Measurements from ENCODE around the gene PRKD1. TPM values are rescaled to one million over a fixed set of nuclear protein-coding genes. Genes with fewer than 3 reads are reported as not detected.

PRKD1 gene
- total RNA-seq, 4 donors from 2014 or later, result 3.5 to 6.4 (median 4.4) TPM

DNA sequence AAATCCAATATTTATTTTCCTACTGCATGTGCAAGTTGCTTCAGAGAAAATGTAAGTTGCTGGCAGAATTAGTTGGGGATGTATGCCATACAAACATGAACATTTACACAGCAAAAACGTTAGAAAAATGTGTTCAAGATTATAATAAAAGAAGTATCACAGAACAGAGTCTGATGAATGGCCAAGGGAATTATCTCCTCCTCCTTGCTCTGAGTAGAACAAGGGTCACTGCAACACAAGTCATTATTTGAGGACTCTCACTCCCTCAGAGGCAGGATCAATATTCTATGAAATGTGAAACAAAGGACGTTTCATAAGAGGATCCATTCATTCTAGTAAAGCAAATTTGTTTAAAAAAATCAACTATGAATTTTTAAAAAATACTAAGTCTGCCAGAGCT is 177.8 kb downstream of the PRKD1 start:
- H3K27ac ChIP-seq, result no peak overlapping the region
- no peak for TF ChIP-seq EP300 (IDR thresholded peaks at IDR 0.05; ENCODE audit: low read depth)
- TF ChIP-seq POLR2AphosphoS5 (IDR thresholded peaks at IDR 0.05), result no peak
- no peak for TF ChIP-seq POLR2A (IDR thresholded peaks at IDR 0.05)
- DNase-seq, result no peak
- in situ Hi-C loops (cut with MboI; ENCODE audit: low pct_ligation_motif_present in 1 of 4, low pct_unique_long_range_greater_than_20kb in 1 of 4, low sequenced_read_pairs in 3 of 4) (no loop called here), intact Hi-C loops (cut with DNase I; ENCODE audit: low total_unique reads) (no loop called here)
- H3K9me3 ChIP-seq, result no peaks in the 10 kb centered on the region
- H3K4me3 ChIP-seq, result no peak overlapping the region
- H3K36me3 ChIP-seq, result no peaks in the 10 kb centered on the region
- peaks cover 0 to 6% (median 0%) of the 10 kb centered on the region in 4 donors for H3K4me1 ChIP-seq
- 21 to 38% methylated on average over 2 of the region's 2 CpGs for WGBS, 2 donors (ENCODE audit: low coverage in 1 of 2)
- H3K27me3 ChIP-seq, result no peaks in the 10 kb centered on the region

DNA sequence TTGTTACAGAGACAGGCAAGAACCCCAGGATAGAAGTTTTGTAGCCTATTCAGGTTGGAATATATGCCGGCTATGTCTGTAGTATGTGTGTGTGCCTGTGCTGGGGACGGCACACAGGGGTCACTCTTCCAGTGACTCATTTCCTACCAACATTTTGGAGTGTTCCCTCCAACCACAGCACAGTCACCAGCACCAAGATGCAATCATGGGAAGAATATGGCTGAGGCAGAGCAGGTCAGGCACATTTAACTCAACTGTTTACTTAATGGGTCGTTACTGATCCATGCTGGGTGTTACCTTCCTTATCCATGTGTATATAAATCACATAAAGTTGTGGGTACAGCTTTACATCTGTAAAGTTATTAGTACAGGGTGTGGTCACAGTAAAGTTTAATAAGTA is 178.3 kb downstream of the PRKD1 start:
- no peak overlapping the region for H3K27ac ChIP-seq
- H3K9me3 ChIP-seq, result no peaks in the 10 kb centered on the region
- H3K4me3 ChIP-seq, result no peak overlapping the region
- DNase-seq, result no peak
- intact Hi-C loops (cut with DNase I; ENCODE audit: low total_unique reads), result no loop called here
- WGBS, 2 donors (ENCODE audit: low coverage in 1 of 2), result 44% methylated on average over 3 of the region's 3 CpGs; no CpG with 5 or more reads in 1 of the 2 donors
- H3K27me3 ChIP-seq, result no peaks in the 10 kb centered on the region
- TF ChIP-seq, protein P1, sequence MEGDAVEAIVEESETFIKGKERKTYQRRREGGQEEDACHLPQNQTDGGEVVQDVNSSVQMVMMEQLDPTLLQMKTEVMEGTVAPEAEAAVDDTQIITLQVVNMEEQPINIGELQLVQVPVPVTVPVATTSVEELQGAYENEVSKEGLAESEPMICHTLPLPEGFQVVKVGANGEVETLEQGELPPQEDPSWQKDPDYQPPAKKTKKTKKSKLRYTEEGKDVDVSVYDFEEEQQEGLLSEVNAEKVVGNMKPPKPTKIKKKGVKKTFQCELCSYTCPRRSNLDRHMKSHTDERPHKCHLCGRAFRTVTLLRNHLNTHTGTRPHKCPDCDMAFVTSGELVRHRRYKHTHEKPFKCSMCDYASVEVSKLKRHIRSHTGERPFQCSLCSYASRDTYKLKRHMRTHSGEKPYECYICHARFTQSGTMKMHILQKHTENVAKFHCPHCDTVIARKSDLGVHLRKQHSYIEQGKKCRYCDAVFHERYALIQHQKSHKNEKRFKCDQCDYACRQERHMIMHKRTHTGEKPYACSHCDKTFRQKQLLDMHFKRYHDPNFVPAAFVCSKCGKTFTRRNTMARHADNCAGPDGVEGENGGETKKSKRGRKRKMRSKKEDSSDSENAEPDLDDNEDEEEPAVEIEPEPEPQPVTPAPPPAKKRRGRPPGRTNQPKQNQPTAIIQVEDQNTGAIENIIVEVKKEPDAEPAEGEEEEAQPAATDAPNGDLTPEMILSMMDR (IDR thresholded peaks at IDR 0.05), result no peak
- no peak for TF ChIP-seq POLR2A (IDR thresholded peaks at IDR 0.05)
- TF ChIP-seq EP300 (IDR thresholded peaks at IDR 0.05; ENCODE audit: low read depth), result no peak
- TF ChIP-seq POLR2AphosphoS5 (IDR thresholded peaks at IDR 0.05), result no peak
- H3K4me1 ChIP-seq, result peaks cover 0 to 6% (median 0%) of the 10 kb centered on the region in 4 donors
- in situ Hi-C loops (cut with MboI; ENCODE audit: low pct_ligation_motif_present in 1 of 4, low pct_unique_long_range_greater_than_20kb in 1 of 4, low sequenced_read_pairs in 3 of 4), result no loop called here
- H3K36me3 ChIP-seq, result no peaks in the 10 kb centered on the region

DNA sequence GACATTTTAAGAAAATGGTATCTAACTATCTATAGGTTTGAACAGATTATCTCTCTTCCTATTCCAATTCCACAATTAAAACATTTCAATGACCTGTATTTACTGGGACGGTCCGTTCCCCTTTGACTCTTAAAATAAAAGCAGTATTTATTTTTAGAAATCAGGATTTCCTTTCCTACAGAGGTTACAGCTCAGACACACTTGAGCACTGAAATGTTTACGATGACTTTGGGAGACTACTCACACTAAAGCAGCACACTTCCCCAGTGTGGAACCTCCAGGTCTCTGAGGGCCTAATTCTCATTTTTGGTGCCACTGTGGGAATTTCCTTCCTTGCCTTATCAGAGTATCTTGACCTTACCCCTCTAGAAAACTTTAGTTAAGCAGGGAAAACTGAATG is 181.8 kb downstream of the PRKD1 start:
- WGBS, 2 donors (ENCODE audit: low coverage in 1 of 2), result 55 to 63% methylated on average over 2 to 3 of the region's 3 CpGs
- intact Hi-C loops (cut with DNase I; ENCODE audit: low total_unique reads), result no loop called here

DNA sequence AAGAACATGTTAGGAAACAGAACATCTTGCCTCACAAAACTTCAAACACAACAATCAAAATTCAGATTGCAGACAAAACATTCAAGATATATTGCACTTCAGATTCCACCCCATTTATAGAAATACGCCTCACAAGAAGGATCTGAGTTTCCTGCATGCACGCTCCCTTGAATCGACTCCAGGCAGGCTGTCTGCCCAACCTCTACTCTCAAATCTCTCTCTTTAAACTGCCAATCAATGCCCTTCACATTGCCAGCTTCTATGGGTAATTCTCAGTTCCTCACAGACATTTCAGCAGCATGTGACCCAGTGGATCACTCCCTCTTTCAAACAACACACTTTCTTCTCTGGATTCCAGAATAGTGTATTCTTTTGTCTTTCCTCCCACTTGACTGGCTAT is 184.1 kb downstream of the PRKD1 start:
- Histone ChIP-seq H3K36me3 (no peaks in the 10 kb centered on the region), H3K27me3 (no peaks in the 10 kb centered on the region), H3K4me3 (no peak overlapping the region), H3K9me3 (no peaks in the 10 kb centered on the region), H3K4me1 (peaks cover 0 to 9% (median 0%) of the 10 kb centered on the region in 4 donors), H3K27ac (peak overlapping the region in 2 of 4 donors; percentile 14 to 57)
- 64 to 80% methylated on average over 2 to 3 of the region's 3 CpGs for WGBS, 2 donors (ENCODE audit: low coverage in 1 of 2)
- TF ChIP-seq POLR2AphosphoS5 (IDR thresholded peaks at IDR 0.05) (peak in 1 of 3 donors; percentile 51), EP300 (IDR thresholded peaks at IDR 0.05; ENCODE audit: low read depth) (no peak)
- intact Hi-C loops (cut with DNase I; ENCODE audit: low total_unique reads), result no loop called here
- no peak for DNase-seq
- in situ Hi-C loops (cut with MboI; ENCODE audit: low pct_ligation_motif_present in 1 of 4, low pct_unique_long_range_greater_than_20kb in 1 of 4, low sequenced_read_pairs in 3 of 4), result no loop called here

More for the DNA sequence above, 181.8 kb downstream of the PRKD1 start:
- TF ChIP-seq POLR2A (IDR thresholded peaks at IDR 0.05) (no peak), EP300 (IDR thresholded peaks at IDR 0.05; ENCODE audit: low read depth) (no peak), POLR2AphosphoS5 (IDR thresholded peaks at IDR 0.05) (no peak)
- TF ChIP-seq, protein P1 (IDR thresholded peaks at IDR 0.05), result no peak
- H3K9me3 ChIP-seq, result no peaks in the 10 kb centered on the region
- in situ Hi-C loops (cut with MboI; ENCODE audit: low pct_ligation_motif_present in 1 of 4, low pct_unique_long_range_greater_than_20kb in 1 of 4, low sequenced_read_pairs in 3 of 4), result no loop called here
- no peaks in the 10 kb centered on the region for H3K36me3 ChIP-seq
- H3K27ac ChIP-seq, result no peak overlapping the region
- no peak overlapping the region for H3K4me3 ChIP-seq
- no peak for DNase-seq
- no peaks in the 10 kb centered on the region for H3K27me3 ChIP-seq
- peaks cover 0 to 9% (median 3%) of the 10 kb centered on the region in 4 donors for H3K4me1 ChIP-seq

DNA sequence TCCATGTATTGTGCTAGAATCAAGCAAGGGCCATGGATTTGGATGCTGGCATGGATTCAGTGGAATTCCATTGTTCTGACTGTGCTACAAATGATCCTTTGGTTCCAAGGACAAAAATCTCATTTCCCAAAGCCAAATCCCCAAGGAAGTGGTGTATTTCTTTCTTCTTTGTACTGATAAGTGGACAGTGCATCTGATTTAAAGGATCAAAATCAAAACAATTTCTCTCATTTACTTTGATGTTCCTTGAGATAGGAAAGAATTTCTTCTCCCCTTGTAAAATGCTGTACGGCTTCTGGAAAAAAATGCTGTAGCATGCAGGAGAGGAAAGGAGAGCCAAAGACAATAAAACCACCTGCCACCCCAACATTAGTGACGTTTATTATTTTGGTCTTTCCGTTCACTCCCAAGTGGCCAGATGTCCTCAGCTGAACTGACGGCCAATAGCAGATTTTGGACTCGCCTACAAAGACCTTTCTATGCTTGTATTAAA is 185.7 kb downstream of the PRKD1 start:
- Histone ChIP-seq H3K27ac (peak overlapping the region; percentile 5 to 57 (median 20)), H3K27me3 (no peaks in the 10 kb centered on the region), H3K4me3 (no peak overlapping the region), H3K4me1 (peaks cover 0 to 13% (median 0%) of the 10 kb centered on the region in 4 donors), H3K36me3 (no peaks in the 10 kb centered on the region), H3K9me3 (no peaks in the 10 kb centered on the region)
- TF ChIP-seq, protein P1 (IDR thresholded peaks at IDR 0.05), result no peak
- TF ChIP-seq POLR2A (IDR thresholded peaks at IDR 0.05) (no peak), POLR2AphosphoS5 (IDR thresholded peaks at IDR 0.05) (no peak), EP300 (IDR thresholded peaks at IDR 0.05; ENCODE audit: low read depth) (no peak)
- in situ Hi-C loops (cut with MboI; ENCODE audit: low pct_ligation_motif_present in 1 of 4, low pct_unique_long_range_greater_than_20kb in 1 of 4, low sequenced_read_pairs in 3 of 4) (no loop called here), intact Hi-C loops (cut with DNase I; ENCODE audit: low total_unique reads) (no loop called here)
- 65 to 86% methylated on average over 5 of the region's 5 CpGs for WGBS, 2 donors (ENCODE audit: low coverage in 1 of 2)
- DNase-seq, result no peak
